NCI-H1436 (cell line): Measurements from ENCODE around the gene TALDO1.
"Not testable (repeated sequence)": the region's sequence is repeated elsewhere in the genome, so short reads cannot be mapped to it uniquely, and the experiment has no call there.

Experiments
- DNase-seq: peaks from one replicate; lab custom pipeline; 2025; lab: John Stamatoyannopoulos, UW

TALDO1 gene

GRCh38 chr11:719214-720016 is 27.8 kb upstream of the TALDO1 start:
- DNase-seq: no peak

- no peak for DNase-seq
These were observed 27.1 kb upstream of the TALDO1 start for GRCh38 chr11:720017-720641.

- peak; percentile 43 for DNase-seq
These were observed 26.5 kb upstream of the TALDO1 start for GRCh38 chr11:720642-721246.

GRCh38 chr11:721247-721740 is 26.0 kb upstream of the TALDO1 start:
- no peak for DNase-seq

GRCh38 chr11:721741-722345 is 25.4 kb upstream of the TALDO1 start:
- peak; percentile 60 for DNase-seq

GRCh38 chr11:722346-722811 is 24.9 kb upstream of the TALDO1 start:
- no peak for DNase-seq

- peak; percentile 55 for DNase-seq
These were observed 24.0 kb upstream of the TALDO1 start for GRCh38 chr11:723120-723883.

GRCh38 chr11:724049-724777 is 23.1 kb upstream of the TALDO1 start:
- DNase-seq: no peak

- DNase-seq: no peak
These were observed 22.4 kb upstream of the TALDO1 start for GRCh38 chr11:724778-725386.

- DNase-seq: no peak
These were observed 21.6 kb upstream of the TALDO1 start for GRCh38 chr11:725624-726202.

- DNase-seq: no peak
These were observed 20.7 kb upstream of the TALDO1 start for GRCh38 chr11:726278-727220.

- DNase-seq: no peak
These were observed 20.0 kb upstream of the TALDO1 start for GRCh38 chr11:727281-727701.

- peak; percentile 65 for DNase-seq
These were observed 19.2 kb upstream of the TALDO1 start for GRCh38 chr11:727859-728748.

- DNase-seq: no peak
These were observed 18.3 kb upstream of the TALDO1 start for GRCh38 chr11:728901-729491.

GRCh38 chr11:729492-730074 is 17.7 kb upstream of the TALDO1 start:
- no peak for DNase-seq

GRCh38 chr11:733072-733471 is 14.2 kb upstream of the TALDO1 start:
- no peak for DNase-seq

- not testable (repeated sequence) for DNase-seq
These were observed 12.7 kb upstream of the TALDO1 start for GRCh38 chr11:734541-734940.
